HUES6 (cell line): ENCODE measurements around the gene DLL3.
"Not testable (repeated sequence)": the region's sequence is repeated elsewhere in the genome, so short reads cannot be mapped to it uniquely, and the experiment has no call there.

Experiments used
- H3K27ac ChIP-seq: 2 replicates; pipeline ENCODE4 v1.7.0; 2013; ENCODE audit warnings: low read depth, mild to moderate bottlenecking, low read length, inconsistent platforms
- H3K27me3 ChIP-seq: 2 replicates; pipeline ENCODE4 v1.6.1; 2013; ENCODE audit warnings: low read length; ENCODE audit not compliant: control insufficient read depth, insufficient read depth
- H3K36me3 ChIP-seq: 2 replicates; pipeline ENCODE4 v1.6.1; 2013; ENCODE audit warnings: low read length; ENCODE audit not compliant: control insufficient read depth, insufficient read depth
- H3K4me1 ChIP-seq: 2 replicates; pipeline ENCODE4 v1.6.1; 2013; ENCODE audit warnings: low read length; ENCODE audit not compliant: control insufficient read depth, insufficient read depth
- H3K4me3 ChIP-seq: 2 replicates; pipeline ENCODE4 v1.5.1; 2013; ENCODE audit warnings: low read depth, low read length
- H3K9ac ChIP-seq: one replicate; pipeline ENCODE4 v1.6.1; 2013; ENCODE audit warnings: mild to moderate bottlenecking, low read length
- H3K9me3 ChIP-seq: 2 replicates; pipeline ENCODE4 v1.6.1; 2013; ENCODE audit warnings: low read depth, low read length; ENCODE audit not compliant: control insufficient read depth, insufficient read depth

DLL3 gene, protein sequence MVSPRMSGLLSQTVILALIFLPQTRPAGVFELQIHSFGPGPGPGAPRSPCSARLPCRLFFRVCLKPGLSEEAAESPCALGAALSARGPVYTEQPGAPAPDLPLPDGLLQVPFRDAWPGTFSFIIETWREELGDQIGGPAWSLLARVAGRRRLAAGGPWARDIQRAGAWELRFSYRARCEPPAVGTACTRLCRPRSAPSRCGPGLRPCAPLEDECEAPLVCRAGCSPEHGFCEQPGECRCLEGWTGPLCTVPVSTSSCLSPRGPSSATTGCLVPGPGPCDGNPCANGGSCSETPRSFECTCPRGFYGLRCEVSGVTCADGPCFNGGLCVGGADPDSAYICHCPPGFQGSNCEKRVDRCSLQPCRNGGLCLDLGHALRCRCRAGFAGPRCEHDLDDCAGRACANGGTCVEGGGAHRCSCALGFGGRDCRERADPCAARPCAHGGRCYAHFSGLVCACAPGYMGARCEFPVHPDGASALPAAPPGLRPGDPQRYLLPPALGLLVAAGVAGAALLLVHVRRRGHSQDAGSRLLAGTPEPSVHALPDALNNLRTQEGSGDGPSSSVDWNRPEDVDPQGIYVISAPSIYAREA

DNA sequence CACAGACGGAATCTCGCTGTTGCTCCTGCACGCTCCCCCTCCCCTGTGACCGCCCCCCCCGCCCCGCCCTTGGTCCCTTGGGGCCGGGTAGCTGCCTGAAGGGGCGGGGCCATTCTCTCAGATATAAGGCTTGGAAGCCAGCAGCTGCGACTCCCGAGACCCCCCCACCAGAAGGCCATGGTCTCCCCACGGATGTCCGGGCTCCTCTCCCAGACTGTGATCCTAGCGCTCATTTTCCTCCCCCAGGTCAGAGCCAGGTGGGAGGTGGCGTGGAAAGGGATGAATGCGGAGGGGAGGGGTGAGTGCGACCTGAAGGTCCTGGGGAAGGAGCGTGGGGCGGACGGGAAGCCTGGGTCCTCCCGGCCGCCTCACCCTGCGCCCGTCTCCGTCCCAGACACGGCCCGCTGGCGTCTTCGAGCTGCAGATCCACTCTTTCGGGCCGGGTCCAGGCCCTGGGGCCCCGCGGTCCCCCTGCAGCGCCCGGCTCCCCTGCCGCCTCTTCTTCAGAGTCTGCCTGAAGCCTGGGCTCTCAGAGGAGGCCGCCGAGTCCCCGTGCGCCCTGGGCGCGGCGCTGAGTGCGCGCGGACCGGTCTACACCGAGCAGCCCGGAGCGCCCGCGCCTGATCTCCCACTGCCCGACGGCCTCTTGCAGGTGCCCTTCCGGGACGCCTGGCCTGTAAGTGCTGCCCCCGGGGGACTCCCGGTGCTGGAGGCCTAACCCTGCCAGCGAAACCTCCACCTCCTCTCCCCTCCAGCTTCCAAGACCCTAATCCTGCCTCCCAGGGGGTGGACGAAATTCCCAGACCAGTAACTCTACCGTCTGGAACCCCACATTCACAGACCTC lies at the start of gene DLL3:
Gene DLL3 (plus strand): TSS at position 150 of the 845 bp plus-strand sequence. CDS start 28 bp downstream, at position 178.
- Histone ChIP-seq H3K9ac (peak within 1 kb of the TSS; percentile 76), H3K36me3 (peaks cover 5% of the 10 kb centered on the region; the same call in 1 of the 2 replicates), H3K27me3 (peaks cover 55% of the 10 kb centered on the region)

DNA sequence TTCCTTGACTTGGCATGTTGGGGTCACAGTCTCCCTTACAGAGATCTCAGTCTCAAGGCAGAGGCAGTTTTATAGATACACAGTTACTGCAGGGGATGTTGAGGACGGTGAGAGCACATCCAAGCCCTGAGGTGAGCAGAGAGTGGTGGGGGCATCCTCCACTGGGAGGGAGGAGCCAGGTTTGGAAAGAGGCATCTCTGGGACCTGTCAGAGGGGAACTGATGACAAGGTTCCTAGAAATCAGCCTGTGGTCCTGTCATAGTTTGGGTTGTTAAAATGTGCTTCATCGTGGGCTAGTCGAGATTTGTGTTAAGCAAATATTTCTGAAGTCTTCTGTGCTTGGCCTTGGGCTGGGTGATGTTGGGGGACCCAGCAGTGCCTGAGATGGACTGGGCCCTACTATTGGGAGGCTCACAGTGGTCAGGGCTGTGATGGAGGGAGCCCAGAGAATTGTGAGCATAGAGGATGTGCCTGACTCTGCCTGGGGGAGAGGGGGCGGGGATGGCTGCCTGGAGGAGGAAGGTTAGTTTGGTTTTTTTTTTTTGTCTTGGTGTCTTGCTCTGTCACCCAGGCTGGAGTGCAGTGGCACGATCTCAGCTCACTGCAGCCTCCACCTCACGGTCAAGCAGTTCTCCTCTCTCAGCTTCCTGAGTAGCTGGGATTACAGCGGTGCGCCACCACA lies 49.5 kb upstream of the DLL3 start:
- Histone ChIP-seq H3K9me3 (no peaks in the 10 kb centered on the region), H3K27ac (no peak overlapping the region), H3K27me3 (no peaks in the 10 kb centered on the region), H3K4me1 (no peaks in the 10 kb centered on the region), H3K36me3 (peaks cover 50% of the 10 kb centered on the region), H3K9ac (no peak overlapping the region), H3K4me3 (no peak overlapping the region)

More for the DNA sequence above, at the start of gene DLL3:
- H3K27ac ChIP-seq, result no peak within 1 kb of the TSS; the same call in 1 of the 2 replicates
- no peaks in the 10 kb centered on the region for H3K9me3 ChIP-seq
- H3K4me3 ChIP-seq, result peak within 1 kb of the TSS; percentile 58
- peaks cover 10% of the 10 kb centered on the region for H3K4me1 ChIP-seq

DNA sequence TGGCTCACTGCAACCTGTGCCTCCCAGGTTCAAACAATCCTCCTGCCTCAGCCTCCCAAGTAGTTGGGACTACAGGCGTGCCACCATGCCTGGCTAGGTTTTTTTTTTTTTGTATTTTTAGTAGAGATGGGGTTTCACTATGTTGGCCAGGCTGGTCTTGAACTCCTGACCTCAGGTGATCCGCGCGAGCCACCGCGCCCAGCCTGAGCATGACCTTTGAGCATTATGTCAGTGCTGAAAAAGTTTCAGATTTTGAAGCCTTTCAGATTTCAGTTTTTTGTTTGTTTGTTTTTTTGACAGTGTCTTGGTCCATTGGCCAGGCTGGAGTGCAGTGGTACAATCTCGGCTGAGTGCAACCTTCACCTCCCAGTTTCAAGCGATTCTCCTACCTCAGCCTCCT lies 47.5 kb upstream of the DLL3 start:
- not testable (repeated sequence) for H3K9ac ChIP-seq, H3K27ac ChIP-seq, H3K27me3 ChIP-seq, H3K4me3 ChIP-seq, H3K9me3 ChIP-seq, H3K4me1 ChIP-seq
- H3K36me3 ChIP-seq, result peaks cover 57% of the 10 kb centered on the region

DNA sequence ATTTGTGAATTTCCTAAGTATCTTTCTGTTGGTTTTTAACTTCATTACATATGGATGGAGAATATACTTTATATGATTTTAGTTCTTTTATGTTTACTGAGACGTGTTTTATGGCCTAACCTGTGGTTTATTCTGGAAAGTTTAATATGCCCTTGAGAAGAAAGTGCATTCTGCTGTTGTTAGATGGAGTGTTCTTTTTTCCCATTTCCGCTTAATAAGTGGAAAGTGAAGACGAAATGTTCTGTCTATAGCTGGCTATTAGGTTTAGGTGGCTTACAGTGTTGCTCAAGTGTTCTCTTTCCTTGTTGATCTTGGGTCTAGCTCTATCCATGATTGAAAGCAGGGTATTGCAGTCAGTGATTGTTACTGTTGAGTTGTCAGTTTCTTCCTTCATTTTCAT lies 35.3 kb upstream of the DLL3 start:
- Histone ChIP-seq H3K4me3 (no peak overlapping the region), H3K36me3 (peaks cover 85% of the 10 kb centered on the region), H3K9ac (no peak overlapping the region), H3K9me3 (no peaks in the 10 kb centered on the region), H3K4me1 (no peaks in the 10 kb centered on the region), H3K27ac (no peak overlapping the region), H3K27me3 (no peaks in the 10 kb centered on the region)

DNA sequence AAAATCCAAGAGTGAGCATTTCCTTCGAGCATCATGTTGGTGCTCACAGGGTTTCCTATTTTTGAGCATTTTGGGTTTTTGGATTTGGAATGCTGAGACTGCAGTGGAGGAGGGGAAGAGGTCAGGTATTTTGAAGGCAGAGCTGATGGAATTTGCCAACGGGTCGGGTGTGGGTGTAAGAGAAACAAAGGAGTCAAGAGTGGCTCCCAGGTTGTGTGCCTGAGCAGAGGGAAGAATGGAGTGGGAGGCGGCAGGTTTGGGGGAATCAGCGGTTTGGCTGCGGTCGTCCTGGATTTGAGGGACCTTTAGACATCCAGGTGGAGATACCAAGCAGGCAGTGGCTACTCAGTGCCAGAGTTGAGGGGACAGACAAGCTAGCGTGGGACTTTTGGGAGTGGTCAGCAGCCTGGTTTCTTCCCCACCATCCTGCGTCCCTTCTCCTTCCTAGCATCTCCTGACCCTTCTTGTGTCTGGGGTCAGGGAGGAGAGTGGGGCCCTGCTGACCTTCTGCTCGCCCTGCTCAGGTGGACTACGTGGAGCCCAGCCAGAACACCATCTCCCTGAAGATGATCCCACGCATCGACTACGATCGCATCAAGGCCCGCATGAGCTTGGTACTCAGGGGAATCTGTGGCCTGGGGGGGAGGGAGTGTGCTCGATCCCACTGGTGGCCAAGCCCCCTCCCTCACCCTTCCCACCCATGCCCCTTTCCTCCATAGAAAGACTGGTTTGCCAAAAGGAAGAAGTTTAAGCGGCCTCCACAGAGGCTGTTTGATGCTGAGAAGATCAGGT lies 32.6 kb upstream of the DLL3 start:
- Histone ChIP-seq H3K27me3 (no peaks in the 10 kb centered on the region), H3K4me1 (no peaks in the 10 kb centered on the region), H3K36me3 (peaks cover 85% of the 10 kb centered on the region), H3K27ac (no peak overlapping the region), H3K9me3 (no peaks in the 10 kb centered on the region), H3K4me3 (no peak overlapping the region), H3K9ac (no peak overlapping the region)

DNA sequence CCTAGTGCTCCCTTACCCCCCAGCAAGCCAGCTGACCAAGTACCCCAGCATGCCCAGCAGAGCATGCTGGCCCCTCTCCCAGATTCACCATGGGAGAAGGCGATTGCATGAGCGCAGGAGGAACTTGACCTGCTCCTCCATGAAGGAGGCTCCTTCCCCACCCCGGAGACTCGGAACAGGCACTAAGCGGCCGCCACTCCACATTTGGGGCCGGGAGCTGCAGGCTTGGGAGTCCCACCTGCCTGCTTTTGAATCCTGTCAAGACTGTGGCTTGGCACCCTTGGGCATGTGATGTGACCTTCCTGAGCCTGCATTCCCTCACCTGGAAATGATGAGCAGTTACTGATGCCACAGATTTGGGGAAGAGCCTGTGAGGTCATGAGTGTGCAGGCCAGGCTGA lies 30.8 kb upstream of the DLL3 start:
- H3K9me3 ChIP-seq, result no peaks in the 10 kb centered on the region
- peaks cover 95% of the 10 kb centered on the region for H3K36me3 ChIP-seq

DNA sequence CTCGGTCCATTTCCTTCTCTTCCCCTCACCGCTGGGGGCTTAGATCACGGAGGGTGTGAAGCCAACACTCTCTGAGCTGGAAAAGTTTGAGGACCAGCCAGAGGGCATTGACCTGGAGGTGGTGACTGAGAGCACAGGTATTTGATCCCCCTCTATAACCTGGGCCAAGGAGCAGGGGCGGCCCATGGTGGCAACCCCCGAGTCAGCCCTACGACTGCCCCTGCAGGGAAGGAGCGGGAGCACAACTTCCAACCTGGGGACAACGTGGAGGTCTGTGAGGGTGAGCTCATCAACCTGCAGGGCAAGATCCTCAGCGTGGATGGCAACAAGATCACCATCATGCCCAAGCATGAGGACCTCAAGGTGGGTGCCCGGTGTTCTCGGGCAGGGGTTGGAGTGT lies 29.7 kb upstream of the DLL3 start:
- Histone ChIP-seq H3K9me3 (no peaks in the 10 kb centered on the region), H3K27ac (no peak overlapping the region), H3K9ac (no peak overlapping the region), H3K27me3 (no peaks in the 10 kb centered on the region), H3K4me1 (no peaks in the 10 kb centered on the region), H3K4me3 (no peak overlapping the region), H3K36me3 (peaks cover 97% of the 10 kb centered on the region)

More for the DNA sequence above, 30.8 kb upstream of the DLL3 start:
- Histone ChIP-seq H3K4me1 (no peaks in the 10 kb centered on the region), H3K27ac (no peak overlapping the region), H3K4me3 (no peak overlapping the region), H3K9ac (no peak overlapping the region), H3K27me3 (no peaks in the 10 kb centered on the region)

DNA sequence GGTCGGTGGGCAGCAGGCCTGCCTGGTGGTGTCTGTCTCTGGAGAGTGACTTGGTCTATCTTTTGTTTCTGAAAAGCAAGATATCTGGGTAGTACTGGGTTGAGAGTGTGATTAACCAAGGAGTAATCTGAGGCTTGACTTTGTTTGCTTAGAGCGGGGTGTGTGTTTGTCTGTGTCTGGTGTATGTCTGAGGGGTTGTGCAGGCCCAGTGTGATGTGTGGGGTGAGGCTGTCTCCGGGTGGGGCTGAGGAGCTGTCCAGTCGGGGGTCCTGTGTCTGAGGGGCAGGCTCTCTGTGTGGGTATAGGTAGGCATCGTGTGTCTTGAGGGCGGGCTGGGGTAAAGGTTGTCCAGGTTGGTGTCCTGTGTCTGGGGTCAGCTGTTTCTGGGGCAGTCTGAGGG lies 29.2 kb upstream of the DLL3 start:
- Histone ChIP-seq H3K27me3 (no peaks in the 10 kb centered on the region), H3K4me1 (no peaks in the 10 kb centered on the region), H3K27ac (no peak overlapping the region), H3K9ac (no peak overlapping the region), H3K9me3 (no peaks in the 10 kb centered on the region), H3K36me3 (peaks cover 97% of the 10 kb centered on the region), H3K4me3 (no peak overlapping the region)

DNA sequence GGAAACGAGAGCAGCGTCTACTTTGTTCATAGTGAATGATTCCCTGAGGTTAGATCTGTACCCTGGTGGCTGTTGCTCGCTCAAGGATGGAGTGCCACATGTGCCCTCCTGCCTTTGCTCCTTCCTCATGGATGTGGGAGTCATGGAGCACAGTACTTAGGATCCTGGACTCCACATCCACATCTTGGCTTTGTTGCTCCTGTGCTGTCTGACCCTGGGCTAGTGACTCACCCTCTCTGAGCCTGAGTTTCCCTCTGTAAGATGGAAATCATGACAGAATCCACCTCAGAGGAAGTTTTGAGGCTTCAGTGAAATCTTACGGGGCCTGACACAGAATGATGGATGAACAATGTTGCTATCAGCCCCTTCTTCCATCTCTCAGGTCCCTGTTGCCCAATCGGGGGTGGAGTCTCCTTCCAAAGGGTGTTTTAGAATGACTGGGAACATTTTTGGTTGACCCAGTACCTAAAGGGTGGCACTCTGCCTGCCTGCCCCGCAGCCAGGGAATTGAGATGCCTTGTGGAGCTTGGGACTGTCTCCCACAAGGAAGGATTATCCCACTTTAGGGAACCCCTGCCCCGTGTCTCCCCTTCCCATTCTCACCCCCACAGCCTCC lies 27.9 kb upstream of the DLL3 start:
- H3K9ac ChIP-seq, result no peak overlapping the region

More for the DNA sequence above, 27.9 kb upstream of the DLL3 start:
- Histone ChIP-seq H3K27me3 (no peaks in the 10 kb centered on the region), H3K4me3 (no peak overlapping the region), H3K27ac (no peak overlapping the region), H3K36me3 (peaks cover 92% of the 10 kb centered on the region), H3K4me1 (no peaks in the 10 kb centered on the region), H3K9me3 (no peaks in the 10 kb centered on the region)
